Mammary epithelial cell (primary cell): ENCODE results near the gene OR8D2.

Source experiments
- CTCF ChIP-seq, 2 donors: IDR thresholded peaks in 1 of 2; conservative IDR thresholded peaks in 1 of 2; 2 replicates each; pipeline ENCODE4 v1.5.1; 2011 to 2012; ENCODE audit warnings: inconsistent platforms in 2 of 2, low read length in 2 of 2, mild to moderate bottlenecking in 2 of 2, control low read depth in 1 of 2, low read depth in 1 of 2; ENCODE audit not compliant: insufficient read depth in 1 of 2; ENCODE audit errors: extremely low read depth in 1 of 2
- EZH2 ChIP-seq: IDR thresholded peaks from 2 replicates; pipeline ENCODE4 v1.6.1; 2012; ENCODE audit warnings: low read length, inconsistent platforms, borderline replicate concordance

GRCh38 chr11:124274000-124274399 lies 46.0 kb downstream of the OR8D2 start:
- TF ChIP-seq CTCF (conservative IDR thresholded peaks at IDR 0.05 in 1 of 2, IDR thresholded peaks at IDR 0.05 in 1 of 2; ENCODE audit: extremely low read depth in 1 of 2, insufficient read depth in 1 of 2, low read depth in 1 of 2, low read length in 2 of 2) (no peak), EZH2 (no peak)
